Measurements from ENCODE around the gene SBDS.

The SBDS gene

GRCh38 chr7:66946545-66946944 is 48.8 kb downstream of the SBDS start:
- no peak overlapping the region for H3K4me3 ChIP-seq (replicated peaks; ENCODE audit: insufficient read depth, low read length)
- DNase-seq (ENCODE audit: low read depth in 1 of 2, low spot score in 1 of 2), result no peak
- no peaks in the 10 kb centered on the region for H3K27me3 ChIP-seq (ENCODE audit: insufficient read depth, poor library complexity, severe bottlenecking)
- TF ChIP-seq POLR2AphosphoS5 (IDR thresholded peaks at IDR 0.05; ENCODE audit: low read depth) (no peak), GABPA (IDR thresholded peaks at IDR 0.05; ENCODE audit: low read depth) (no peak), CTCF (IDR thresholded peaks at IDR 0.05; ENCODE audit: insufficient read depth, low read length) (no peak), SPI1 (IDR thresholded peaks at IDR 0.05; ENCODE audit: borderline replicate concordance, low read depth) (no peak), REST (IDR thresholded peaks at IDR 0.05; ENCODE audit: insufficient replicate concordance, low read depth) (no peak)
- no peak overlapping the region for H3K27ac ChIP-seq (replicated peaks)

GRCh38 chr7:66939325-66939724 is 56.1 kb downstream of the SBDS start:
- no peak overlapping the region for H3K4me3 ChIP-seq (replicated peaks; ENCODE audit: insufficient read depth, low read length)
- no peak for DNase-seq (ENCODE audit: low read depth in 1 of 2, low spot score in 1 of 2)
- H3K27ac ChIP-seq (replicated peaks), result no peak overlapping the region
- no peaks in the 10 kb centered on the region for H3K27me3 ChIP-seq (ENCODE audit: insufficient read depth, poor library complexity, severe bottlenecking)
- TF ChIP-seq REST (IDR thresholded peaks at IDR 0.05; ENCODE audit: insufficient replicate concordance, low read depth), result no peak
- TF ChIP-seq POLR2AphosphoS5 (IDR thresholded peaks at IDR 0.05; ENCODE audit: low read depth), result no peak
- TF ChIP-seq GABPA (IDR thresholded peaks at IDR 0.05; ENCODE audit: low read depth), result no peak

GRCh38 chr7:66937940-66938339 is 57.4 kb downstream of the SBDS start:
- Histone ChIP-seq H3K4me3 (replicated peaks; ENCODE audit: insufficient read depth, low read length) (no peak overlapping the region), H3K27ac (replicated peaks) (no peak overlapping the region), H3K27me3 (ENCODE audit: insufficient read depth, poor library complexity, severe bottlenecking) (no peaks in the 10 kb centered on the region)
- no peak for TF ChIP-seq CTCF (IDR thresholded peaks at IDR 0.05; ENCODE audit: insufficient read depth, low read length)
- TF ChIP-seq GABPA (IDR thresholded peaks at IDR 0.05; ENCODE audit: low read depth), result no peak
- TF ChIP-seq POLR2AphosphoS5 (IDR thresholded peaks at IDR 0.05; ENCODE audit: low read depth), result no peak
- TF ChIP-seq SPI1 (IDR thresholded peaks at IDR 0.05; ENCODE audit: borderline replicate concordance, low read depth), result no peak
- TF ChIP-seq REST (IDR thresholded peaks at IDR 0.05; ENCODE audit: insufficient replicate concordance, low read depth), result no peak
- DNase-seq (ENCODE audit: low read depth in 1 of 2, low spot score in 1 of 2), result no peak
